Caco-2 (cell line): ENCODE data around the gene TRAPPC2L. TPM values are rescaled to one million over a fixed set of nuclear protein-coding genes. Genes with fewer than 3 reads are reported as not detected.
"Not testable (repeated sequence)": the region's sequence is repeated elsewhere in the genome, so short reads cannot be mapped to it uniquely, and the experiment has no call there.

Experiments
- BruUV-seq: library from RNA; stranded (reverse); fragments of 400-500 nt; replicated peaks from 2 replicates; lab custom pipeline; 2021; lab: Mats Ljungman, UMichigan
- CTCF ChIA-PET: fragments of 300-600 bp; sonication (Branson Sonifier 250); formaldehyde crosslinking; loops from one replicate; lab custom pipeline; 2022; ENCODE audit warnings: antibody characterized with exemption; lab: Charles Lee
- POLR2A ChIA-PET: fragments of 300-600 bp; sonication (Branson Sonifier 250); formaldehyde crosslinking; loops from one replicate; lab custom pipeline; 2022; ENCODE audit warnings: antibody characterized with exemption; lab: Charles Lee
- DNase-seq, 2 experiments: peaks; one replicate each; pipeline versions ENCODE4 v3.0.0 to v3.0.0-alpha.2; 2020 to 2022
- H3K27me3 ChIP-seq: replicated peaks from 2 replicates; pipeline ENCODE4 v1.6.0; 2011; ENCODE audit warnings: low read length; ENCODE audit not compliant: control insufficient read depth, insufficient read depth
- H3K36me3 ChIP-seq: 2 replicates; pipeline ENCODE4 v1.5.1; 2011; ENCODE audit warnings: low read length; ENCODE audit not compliant: control insufficient read depth, insufficient read depth
- H3K4me1 ChIP-seq: fragments of 250-450 bp; sonication (Bioruptor Pico); 2 replicates; pipeline ENCODE4 v1.5.1; 2020; ENCODE audit warnings: mild to moderate bottlenecking
- H3K4me3 ChIP-seq: 2 replicates; pipeline ENCODE4 v1.5.1; 2011; ENCODE audit warnings: low read depth, mild to moderate bottlenecking, control low read depth, low read length
- H3K9me3 ChIP-seq: fragments of 250-450 bp; sonication (Bioruptor Pico); 2 replicates; pipeline ENCODE4 v1.5.1; 2020; ENCODE audit warnings: mild to moderate bottlenecking, moderate library complexity
- H3K27ac Mint-ChIP-seq: one replicate; pipeline ENCODE4 v1.8.0; 2022; ENCODE audit warnings: mixed read lengths; ENCODE audit not compliant: unreplicated experiment
- H3K27me3 Mint-ChIP-seq: one replicate; pipeline ENCODE4 v1.8.0; 2022; ENCODE audit warnings: mixed read lengths; ENCODE audit not compliant: insufficient read depth, unreplicated experiment
- H3K36me3 Mint-ChIP-seq: one replicate; pipeline ENCODE4 v1.8.0; 2022; ENCODE audit warnings: mild to moderate bottlenecking, mixed read lengths; ENCODE audit not compliant: insufficient read depth, unreplicated experiment
- H3K4me1 Mint-ChIP-seq: one replicate; pipeline ENCODE4 v1.8.0; 2022; ENCODE audit warnings: low read depth, mixed read lengths; ENCODE audit not compliant: unreplicated experiment
- H3K4me3 Mint-ChIP-seq: one replicate; pipeline ENCODE4 v1.8.0; 2022; ENCODE audit warnings: mild to moderate bottlenecking, moderate library complexity, mixed read lengths; ENCODE audit not compliant: unreplicated experiment
- H3K9me3 Mint-ChIP-seq: one replicate; pipeline ENCODE4 v1.8.0; 2022; ENCODE audit warnings: mixed read lengths; ENCODE audit not compliant: unreplicated experiment
- intact Hi-C: fragments of 100-400 bp; cut with micrococcal nuclease; formaldehyde crosslinking; loops from one replicate; pipeline ENCODE4 v1.10.0; 2022; ENCODE audit not compliant: unreplicated experiment
- total RNA-seq: library from RNA; stranded (reverse); gene quantifications from 2 replicates; pipeline ENCODE4 v1.2.3, GENCODE V29; 2022
- TF ChIP-seq, protein P1 (sequence below), 2 experiments: fragments of 200-600 bp in 1 of 2; IDR thresholded peaks; 1 replicate in 1 of 2; 2 replicates in 1 of 2; pipeline versions ENCODE4 v1.5.1 to v1.8.0; 2011 to 2022; ENCODE audit warnings: antibody characterized with exemption in 1 of 2, control low read depth in 1 of 2, inconsistent platforms in 1 of 2, low read depth in 1 of 2, low read length in 1 of 2, mild to moderate bottlenecking in 1 of 2, moderate library complexity in 1 of 2; ENCODE audit not compliant: insufficient read depth in 1 of 2, severe bottlenecking in 1 of 2, unreplicated experiment in 1 of 2

The TRAPPC2L gene
- total RNA-seq, 1 experiment from 2014 or later = 179 TPM

GRCh38 chr16:88891083-88891482, 34.2 kb downstream of the TRAPPC2L start:
- Mint-ChIP-seq H3K36me3 (peaks cover 7% of the 10 kb centered on the region), H3K27ac (no peak overlapping the region), H3K9me3 (no peaks in the 10 kb centered on the region), H3K4me3 (no peak overlapping the region), H3K27me3 (peaks cover 2% of the 10 kb centered on the region), H3K4me1 (no peaks in the 10 kb centered on the region)
- no peaks in the 10 kb centered on the region for H3K9me3 ChIP-seq
- TF ChIP-seq, protein P1, sequence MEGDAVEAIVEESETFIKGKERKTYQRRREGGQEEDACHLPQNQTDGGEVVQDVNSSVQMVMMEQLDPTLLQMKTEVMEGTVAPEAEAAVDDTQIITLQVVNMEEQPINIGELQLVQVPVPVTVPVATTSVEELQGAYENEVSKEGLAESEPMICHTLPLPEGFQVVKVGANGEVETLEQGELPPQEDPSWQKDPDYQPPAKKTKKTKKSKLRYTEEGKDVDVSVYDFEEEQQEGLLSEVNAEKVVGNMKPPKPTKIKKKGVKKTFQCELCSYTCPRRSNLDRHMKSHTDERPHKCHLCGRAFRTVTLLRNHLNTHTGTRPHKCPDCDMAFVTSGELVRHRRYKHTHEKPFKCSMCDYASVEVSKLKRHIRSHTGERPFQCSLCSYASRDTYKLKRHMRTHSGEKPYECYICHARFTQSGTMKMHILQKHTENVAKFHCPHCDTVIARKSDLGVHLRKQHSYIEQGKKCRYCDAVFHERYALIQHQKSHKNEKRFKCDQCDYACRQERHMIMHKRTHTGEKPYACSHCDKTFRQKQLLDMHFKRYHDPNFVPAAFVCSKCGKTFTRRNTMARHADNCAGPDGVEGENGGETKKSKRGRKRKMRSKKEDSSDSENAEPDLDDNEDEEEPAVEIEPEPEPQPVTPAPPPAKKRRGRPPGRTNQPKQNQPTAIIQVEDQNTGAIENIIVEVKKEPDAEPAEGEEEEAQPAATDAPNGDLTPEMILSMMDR (IDR thresholded peaks at IDR 0.05; ENCODE audit: insufficient read depth in 1 of 2, low read depth in 1 of 2, low read length in 1 of 2, severe bottlenecking in 1 of 2, unreplicated experiment in 1 of 2) = no peak
- H3K4me1 ChIP-seq = no peaks in the 10 kb centered on the region
- H3K4me3 ChIP-seq = no peak overlapping the region
- H3K36me3 ChIP-seq = no peaks in the 10 kb centered on the region
- intact Hi-C loops = no loop called here
- CTCF ChIA-PET = no interaction called here
- no peaks in the 10 kb centered on the region for H3K27me3 ChIP-seq
- no TSS peak for BruUV-seq
- POLR2A ChIA-PET = interaction anchor here (0.6 kb wide), 1 partner anchor 154 kb away, joined by 3 read pairs; no protein-coding TSS in a partner anchor
- no peak for DNase-seq

- no TSS peak for BruUV-seq
These were observed 35.1 kb downstream of the TRAPPC2L start for GRCh38 chr16:88892065-88892464.

DNA sequence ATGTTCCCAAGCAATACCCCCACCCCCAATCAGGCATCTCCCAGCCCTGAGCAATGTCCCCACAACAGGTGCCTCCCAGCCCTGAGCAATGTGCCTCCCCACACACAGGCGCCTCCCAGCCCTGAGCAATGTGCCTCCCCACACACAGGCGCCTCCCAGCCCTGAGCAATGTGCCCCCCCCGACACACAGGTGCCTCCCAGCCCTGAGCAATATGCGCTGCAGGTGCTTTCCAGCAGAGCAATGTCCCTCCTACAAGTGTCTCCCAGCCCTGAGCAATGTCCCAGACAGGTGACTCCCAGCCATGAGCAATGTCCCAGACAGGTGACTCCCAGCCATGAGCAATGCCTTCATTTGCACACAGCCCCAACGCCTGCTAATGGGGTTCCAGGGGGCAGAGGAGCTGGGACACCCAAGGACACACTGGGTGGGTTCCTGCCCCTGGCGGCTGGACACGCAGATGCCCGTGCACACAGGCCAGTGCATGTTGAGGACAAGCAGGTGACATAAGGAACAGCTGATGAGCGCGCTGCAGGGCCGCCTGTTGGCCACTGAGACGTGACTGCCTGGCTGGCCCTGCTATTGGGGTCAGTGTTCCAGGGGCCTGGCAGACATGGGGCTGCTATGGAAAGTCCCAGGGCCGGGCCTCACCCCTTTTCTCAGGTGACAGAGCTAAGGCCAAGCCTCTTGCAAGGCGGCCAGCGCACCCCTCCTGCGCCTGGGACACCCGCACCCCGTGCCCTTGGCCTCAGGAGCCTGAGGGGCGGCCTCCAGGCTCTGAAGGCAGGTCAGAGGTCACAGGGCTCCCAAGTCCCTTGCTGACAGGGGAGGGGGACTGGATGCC, 36.4 kb downstream of the TRAPPC2L start:
- no peaks in the 10 kb centered on the region for H3K4me1 Mint-ChIP-seq
- H3K4me1 ChIP-seq = no peaks in the 10 kb centered on the region
- no peak overlapping the region for H3K27ac Mint-ChIP-seq
- H3K4me3 ChIP-seq = no peak overlapping the region
- no peaks in the 10 kb centered on the region for H3K9me3 ChIP-seq
- ChIA-PET POLR2A (no interaction called here), CTCF (no interaction called here)
- H3K9me3 Mint-ChIP-seq = no peaks in the 10 kb centered on the region
- no peak overlapping the region for H3K4me3 Mint-ChIP-seq
- H3K27me3 Mint-ChIP-seq = peaks cover 2% of the 10 kb centered on the region
- no TSS peak for BruUV-seq
- H3K36me3 ChIP-seq = no peaks in the 10 kb centered on the region
- TF ChIP-seq, protein P1 (IDR thresholded peaks at IDR 0.05; ENCODE audit: insufficient read depth in 1 of 2, low read depth in 1 of 2, low read length in 1 of 2, severe bottlenecking in 1 of 2, unreplicated experiment in 1 of 2) = no peak
- DNase-seq = no peak
- H3K27me3 ChIP-seq = no peaks in the 10 kb centered on the region
- intact Hi-C loops = no loop called here
- H3K36me3 Mint-ChIP-seq = peaks cover 7% of the 10 kb centered on the region

More at GRCh38 chr16:88892065-88892464, 35.1 kb downstream of the TRAPPC2L start:
- H3K4me1 Mint-ChIP-seq = no peaks in the 10 kb centered on the region
- TF ChIP-seq, protein P1 (IDR thresholded peaks at IDR 0.05; ENCODE audit: insufficient read depth in 1 of 2, low read depth in 1 of 2, low read length in 1 of 2, severe bottlenecking in 1 of 2, unreplicated experiment in 1 of 2) = no peak
- Histone ChIP-seq H3K27me3 (no peaks in the 10 kb centered on the region), H3K4me1 (no peaks in the 10 kb centered on the region), H3K9me3 (no peaks in the 10 kb centered on the region), H3K4me3 (no peak overlapping the region), H3K36me3 (no peaks in the 10 kb centered on the region)
- H3K4me3 Mint-ChIP-seq = no peak overlapping the region
- DNase-seq = no peak
- no peaks in the 10 kb centered on the region for H3K9me3 Mint-ChIP-seq
- intact Hi-C loops = no loop called here
- H3K27ac Mint-ChIP-seq = no peak overlapping the region
- peaks cover 7% of the 10 kb centered on the region for H3K36me3 Mint-ChIP-seq
- peaks cover 2% of the 10 kb centered on the region for H3K27me3 Mint-ChIP-seq
- ChIA-PET CTCF (no interaction called here), POLR2A (no interaction called here)

- intact Hi-C loops, H3K4me1 Mint-ChIP-seq, H3K27ac Mint-ChIP-seq, BruUV-seq, H3K36me3 Mint-ChIP-seq, H3K36me3 ChIP-seq, H3K27me3 ChIP-seq, POLR2A ChIA-PET, DNase-seq, H3K4me1 ChIP-seq, H3K4me3 ChIP-seq, H3K4me3 Mint-ChIP-seq, CTCF ChIA-PET, H3K27me3 Mint-ChIP-seq, H3K9me3 ChIP-seq, H3K9me3 Mint-ChIP-seq: not testable (repeated sequence)
These were observed 37.3 kb downstream of the TRAPPC2L start for GRCh38 chr16:88894266-88894665.
